Activated CD4-positive, alpha-beta memory T cell treated with anti-CD3 and anti-CD28 coated beads for 36 hours (primary cell): Measurements from ENCODE around the gene ISG20. TPM values are rescaled to one million over a fixed set of nuclear protein-coding genes. Genes with fewer than 3 reads are reported as not detected.
"Not testable (repeated sequence)": the region's sequence is repeated elsewhere in the genome, so short reads cannot be mapped to it uniquely, and the experiment has no call there.

Source experiments
- CTCF ChIA-PET: fragments of 350-600 bp; sonication (Branson Sonifier 250); formaldehyde crosslinking; loops from one replicate; lab custom pipeline; 2021; ENCODE audit warnings: antibody characterized with exemption, inconsistent platforms; lab: Charles Lee
- POLR2A ChIA-PET: fragments of 350-600 bp; sonication (Branson Sonifier 250); formaldehyde crosslinking; loops from one replicate; lab custom pipeline; 2021; ENCODE audit warnings: antibody characterized with exemption; lab: Charles Lee
- DNase-seq: peaks from one replicate; pipeline ENCODE4 v3.0.0-alpha.2; 2020
- H3K27ac Mint-ChIP-seq: one replicate; pipeline ENCODE4 v1.8.0; 2021; ENCODE audit warnings: mixed read lengths
- H3K27me3 Mint-ChIP-seq: one replicate; pipeline ENCODE4 v1.8.0; 2021; ENCODE audit warnings: mixed read lengths
- H3K36me3 Mint-ChIP-seq: one replicate; pipeline ENCODE4 v1.8.0; 2021; ENCODE audit warnings: mixed read lengths
- H3K4me1 Mint-ChIP-seq: one replicate; pipeline ENCODE4 v1.8.0; 2021; ENCODE audit warnings: low read depth, mixed read lengths
- H3K4me3 Mint-ChIP-seq: one replicate; pipeline ENCODE4 v1.8.0; 2021; ENCODE audit warnings: mild to moderate bottlenecking, mixed read lengths
- H3K9me3 Mint-ChIP-seq: one replicate; pipeline ENCODE4 v1.8.0; 2021; ENCODE audit warnings: mixed read lengths
- intact Hi-C: fragments of 100-400 bp; cut with micrococcal nuclease; formaldehyde crosslinking; loops from one replicate; pipeline ENCODE4 v1.15.1; 2023
- total RNA-seq, 2 experiments: library from RNA; stranded (reverse); gene quantifications; one replicate each; pipeline ENCODE4 v1.2.3, GENCODE V29; 2021

Gene ISG20
- total RNA-seq, 2 experiments from 2014 or later: 68.2 to 74.5 TPM

- Mint-ChIP-seq H3K27me3 (no peaks in the 10 kb centered on the region), H3K4me1 (peaks cover 77% of the 10 kb centered on the region), H3K36me3 (peaks cover 40% of the 10 kb centered on the region), H3K27ac (peak overlapping the region; percentile 99), H3K9me3 (no peaks in the 10 kb centered on the region), H3K4me3 (peak overlapping the region; percentile 82)
- ChIA-PET POLR2A (interaction anchor here (0.6 to 1.7 kb wide), 6 partner anchors 10 to 530 kb away, joined by 3 to 30 read pairs (median 4); no protein-coding TSS in a partner anchor), CTCF (interaction anchor here (0.5 to 2.4 kb wide), 11 partner anchors 17 to 540 kb away, joined by 3 to 12 read pairs (median 5); partner anchors contain the start of genes HAPLN3, MRPL46 and MRPS11)
- no peak for DNase-seq
- intact Hi-C loops: loop anchor here (1.0 kb wide), 3 partner anchors 15 to 92 kb away; partner anchors contain the start of gene DET1
Measured at GRCh38 chr15:88637841-88638625, 783 bp upstream of the ISG20 start.

GRCh38 chr15:88641959-88642452 lies 3.2 kb downstream of the ISG20 start:
- peaks cover 64% of the 10 kb centered on the region for H3K4me1 Mint-ChIP-seq
- ChIA-PET CTCF (no interaction called here), POLR2A (no interaction called here)
- H3K27me3 Mint-ChIP-seq: no peaks in the 10 kb centered on the region
- intact Hi-C loops: no loop called here
- no peak for DNase-seq
- peak overlapping the region; percentile 55 for H3K27ac Mint-ChIP-seq
- peaks cover 21% of the 10 kb centered on the region for H3K36me3 Mint-ChIP-seq
- no peaks in the 10 kb centered on the region for H3K9me3 Mint-ChIP-seq
- no peak overlapping the region for H3K4me3 Mint-ChIP-seq

- intact Hi-C loops, H3K4me3 Mint-ChIP-seq, H3K27me3 Mint-ChIP-seq, DNase-seq, H3K27ac Mint-ChIP-seq, CTCF ChIA-PET, H3K9me3 Mint-ChIP-seq, POLR2A ChIA-PET: not testable (repeated sequence)
- peaks cover 60% of the 10 kb centered on the region for H3K4me1 Mint-ChIP-seq
- H3K36me3 Mint-ChIP-seq: peaks cover 21% of the 10 kb centered on the region
Measured at GRCh38 chr15:88642514-88642913, 3.7 kb downstream of the ISG20 start.

- DNase-seq: peak; percentile 7
- no peaks in the 10 kb centered on the region for H3K9me3 Mint-ChIP-seq
- ChIA-PET POLR2A (interaction anchor here (1.2 kb wide), 1 partner anchor 14 kb away, joined by 3 read pairs; no protein-coding TSS in a partner anchor), CTCF (interaction anchor here (1.2 kb wide), 1 partner anchor 20 kb away, joined by 6 read pairs; no protein-coding TSS in a partner anchor)
- intact Hi-C loops: no loop called here
- H3K4me1 Mint-ChIP-seq: peaks cover 64% of the 10 kb centered on the region
- no peak overlapping the region for H3K4me3 Mint-ChIP-seq
- no peak overlapping the region for H3K27ac Mint-ChIP-seq
- no peaks in the 10 kb centered on the region for H3K27me3 Mint-ChIP-seq
- H3K36me3 Mint-ChIP-seq: peaks cover 18% of the 10 kb centered on the region
Measured at GRCh38 chr15:88644741-88645140, 5.9 kb downstream of the ISG20 start.

GRCh38 chr15:88645171-88646087 lies 6.6 kb downstream of the ISG20 start:
- Mint-ChIP-seq H3K27ac (no peak overlapping the region), H3K4me1 (peaks cover 64% of the 10 kb centered on the region), H3K4me3 (no peak overlapping the region), H3K36me3 (peaks cover 11% of the 10 kb centered on the region), H3K27me3 (no peaks in the 10 kb centered on the region), H3K9me3 (no peaks in the 10 kb centered on the region)
- CTCF ChIA-PET: interaction anchor here (1.2 kb wide), 1 partner anchor 19 kb away, joined by 6 read pairs; no protein-coding TSS in a partner anchor
- intact Hi-C loops: no loop called here
- POLR2A ChIA-PET: interaction anchor here (1.2 kb wide), 1 partner anchor 15 kb away, joined by 3 read pairs; no protein-coding TSS in a partner anchor
- peak; percentile 4 for DNase-seq

- no peak for DNase-seq
- CTCF ChIA-PET: interaction anchor here (1.2 kb wide), 1 partner anchor 18 kb away, joined by 6 read pairs; no protein-coding TSS in a partner anchor
- Mint-ChIP-seq H3K27me3 (no peaks in the 10 kb centered on the region), H3K9me3 (no peaks in the 10 kb centered on the region), H3K36me3 (peaks cover 10% of the 10 kb centered on the region), H3K27ac (peak overlapping the region; percentile 1), H3K4me3 (no peak overlapping the region), H3K4me1 (peaks cover 66% of the 10 kb centered on the region)
- intact Hi-C loops: no loop called here
- POLR2A ChIA-PET: interaction anchor here (1.2 kb wide), 1 partner anchor 16 kb away, joined by 3 read pairs; no protein-coding TSS in a partner anchor
Measured at GRCh38 chr15:88646088-88646405, 7.2 kb downstream of the ISG20 start.

- POLR2A ChIA-PET: no interaction called here
- CTCF ChIA-PET: no interaction called here
Measured at GRCh38 chr15:88646951-88647350, 8.1 kb downstream of the ISG20 start.

GRCh38 chr15:88647351-88648105 lies 8.7 kb downstream of the ISG20 start:
- POLR2A ChIA-PET: interaction anchor here (0.6 kb wide), 1 partner anchor 1546 kb away, joined by 3 read pairs; no protein-coding TSS in a partner anchor
- Mint-ChIP-seq H3K4me1 (peaks cover 69% of the 10 kb centered on the region), H3K9me3 (no peaks in the 10 kb centered on the region), H3K36me3 (peaks cover 7% of the 10 kb centered on the region), H3K4me3 (no peak overlapping the region), H3K27me3 (no peaks in the 10 kb centered on the region), H3K27ac (peak overlapping the region; percentile 92)
- CTCF ChIA-PET: no interaction called here
- intact Hi-C loops: loop anchor here (2.0 kb wide), 1 partner anchor 13 kb away; no protein-coding TSS in a partner anchor
- peak; percentile 10 for DNase-seq

More at GRCh38 chr15:88646951-88647350, 8.1 kb downstream of the ISG20 start:
- H3K4me3 Mint-ChIP-seq: no peak overlapping the region
- H3K9me3 Mint-ChIP-seq: no peaks in the 10 kb centered on the region
- H3K36me3 Mint-ChIP-seq: peaks cover 12% of the 10 kb centered on the region
- peaks cover 72% of the 10 kb centered on the region for H3K4me1 Mint-ChIP-seq
- DNase-seq: peak; percentile 4
- no peak overlapping the region for H3K27ac Mint-ChIP-seq
- intact Hi-C loops: no loop called here
- no peaks in the 10 kb centered on the region for H3K27me3 Mint-ChIP-seq

GRCh38 chr15:88648357-88649214 lies 9.8 kb downstream of the ISG20 start:
- ChIA-PET POLR2A (no interaction called here), CTCF (interaction anchor here (1.2 kb wide), 1 partner anchor 256 kb away, joined by 5 read pairs; no protein-coding TSS in a partner anchor)
- intact Hi-C loops: loop anchor here (2.0 kb wide), 1 partner anchor 14 kb away; no protein-coding TSS in a partner anchor
- Mint-ChIP-seq H3K4me3 (peak overlapping the region; percentile 46), H3K4me1 (peaks cover 73% of the 10 kb centered on the region), H3K27ac (peak overlapping the region; percentile 92), H3K36me3 (peaks cover 6% of the 10 kb centered on the region), H3K9me3 (no peaks in the 10 kb centered on the region), H3K27me3 (no peaks in the 10 kb centered on the region)
- peak; percentile 59 for DNase-seq

- H3K27me3 Mint-ChIP-seq: no peaks in the 10 kb centered on the region
- no peaks in the 10 kb centered on the region for H3K9me3 Mint-ChIP-seq
- ChIA-PET CTCF (interaction anchor here (1.0 to 1.6 kb wide), 3 partner anchors 15 to 256 kb away, joined by 4 to 9 read pairs (median 5); no protein-coding TSS in a partner anchor), POLR2A (interaction anchor here (0.6 to 1.0 kb wide), 4 partner anchors 11 to 25 kb away, joined by 3 to 6 read pairs (median 4); partner anchors contain the start of gene ISG20)
- DNase-seq: peak; percentile 90
- peak overlapping the region; percentile 46 for H3K4me3 Mint-ChIP-seq
- peak overlapping the region; percentile 92 for H3K27ac Mint-ChIP-seq
- H3K4me1 Mint-ChIP-seq: peaks cover 68% of the 10 kb centered on the region
- intact Hi-C loops: loop anchor here (2.0 kb wide), 1 partner anchor 15 kb away; no protein-coding TSS in a partner anchor
- H3K36me3 Mint-ChIP-seq: peaks cover 2% of the 10 kb centered on the region
Measured at GRCh38 chr15:88649286-88649733, 10.5 kb downstream of the ISG20 start.
